ENCODE data around the gene CORO2A. TPM values are rescaled to one million over a fixed set of nuclear protein-coding genes. Genes with fewer than 3 reads are reported as not detected.

Gene CORO2A
- polyA plus RNA-seq, 1 of the 3 experiments (the other 2 are of a cell fraction) = 2.3 TPM

DNA sequence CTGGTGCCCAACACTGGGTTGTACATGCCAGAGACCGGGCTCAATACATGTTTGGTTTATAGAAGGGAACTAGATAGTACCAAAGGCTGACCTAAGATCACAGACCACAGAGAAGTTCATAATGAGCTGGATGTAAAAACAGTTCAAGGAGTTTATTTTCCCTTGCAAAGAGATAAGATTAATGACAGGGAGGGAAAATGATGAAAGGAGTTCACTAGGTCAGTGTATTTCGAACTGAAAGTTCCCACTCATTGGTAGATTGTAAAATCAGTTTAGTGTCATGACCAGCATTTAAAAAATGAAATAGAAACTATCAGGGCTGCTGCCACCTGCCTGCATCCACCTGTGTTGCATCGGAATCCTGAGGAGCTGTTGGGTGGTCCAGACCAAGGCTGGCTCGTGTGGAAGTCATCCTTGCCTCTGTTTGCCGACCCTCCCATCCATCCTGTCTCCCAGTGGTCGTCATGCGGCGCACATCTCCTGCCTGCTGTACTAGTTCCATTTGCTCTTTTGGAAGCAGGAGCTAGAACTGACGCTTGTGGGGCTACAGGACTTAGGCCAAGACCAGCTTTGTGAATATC, 41.9 kb upstream of the CORO2A start:
- Histone ChIP-seq H3K79me2 (ENCODE audit: insufficient read depth) (no peaks in the 10 kb centered on the region; the same call in 1 of the 2 replicates), H3K9me3 (no peaks in the 10 kb centered on the region), H3K4me1 (ENCODE audit: control insufficient read depth in 1 of 2, insufficient read depth in 2 of 2, low read depth in 1 of 2, low read length in 1 of 2) (0 out of 4 replicates have a peak, but pooled peaks cover 0 to 10% of the 10 kb centered on the region in 2 experiments), H3F3A (replicated peaks; ENCODE audit: insufficient read depth) (peaks cover 9% of the 10 kb centered on the region), H3K4me2 (no peak overlapping the region), H4K20me1 (ENCODE audit: insufficient read depth) (no peaks in the 10 kb centered on the region), H3K9ac (no peak overlapping the region), H2AFZ (ENCODE audit: low read depth) (no peak overlapping the region), H3K27ac (ENCODE audit: low read depth in 2 of 2, low read length in 1 of 2) (no peak overlapping the region), H3K4me3 (ENCODE audit: low read depth in 2 of 2, low read length in 1 of 2) (no peak overlapping the region), H3K27me3 (ENCODE audit: insufficient read depth) (no peaks in the 10 kb centered on the region), H3K36me3 (replicated peaks in 1 of 2; ENCODE audit: control insufficient read depth in 1 of 2, insufficient read depth in 2 of 2, low read length in 1 of 2) (peaks cover 0 to 10% of the 10 kb centered on the region in 2 experiments), H3K9me2 (no peaks in the 10 kb centered on the region)
- POLR2A ChIA-PET = no interaction called here
- CTCF ChIA-PET = interaction anchor here (0.6 to 2.8 kb wide), 7 partner anchors 18 to 115 kb away, joined by 3 to 10 read pairs (median 4); partner anchors contain the start of genes TBC1D2 and TRIM14
- DNase-seq = no peak
- WGBS (ENCODE audit: low lambda C conversion rate) = 87% methylated on average over 9 of the region's 9 CpGs
- no peak for TF ChIP-seq MAX (IDR thresholded peaks at IDR 0.05; ENCODE audit: low read depth)
- no peak for TF ChIP-seq TEAD4 (IDR thresholded peaks at IDR 0.05; ENCODE audit: borderline replicate concordance, insufficient read depth)
- TF ChIP-seq, protein P1, sequence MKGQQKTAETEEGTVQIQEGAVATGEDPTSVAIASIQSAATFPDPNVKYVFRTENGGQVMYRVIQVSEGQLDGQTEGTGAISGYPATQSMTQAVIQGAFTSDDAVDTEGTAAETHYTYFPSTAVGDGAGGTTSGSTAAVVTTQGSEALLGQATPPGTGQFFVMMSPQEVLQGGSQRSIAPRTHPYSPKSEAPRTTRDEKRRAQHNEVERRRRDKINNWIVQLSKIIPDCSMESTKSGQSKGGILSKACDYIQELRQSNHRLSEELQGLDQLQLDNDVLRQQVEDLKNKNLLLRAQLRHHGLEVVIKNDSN (IDR thresholded peaks at IDR 0.05; ENCODE audit: borderline replicate concordance, low read depth) = no peak
- no peak for TF ChIP-seq RXRA (IDR thresholded peaks at IDR 0.05; ENCODE audit: borderline replicate concordance, low read depth)
- no peak for TF ChIP-seq POLR2AphosphoS5 (IDR thresholded peaks at IDR 0.05; ENCODE audit: low read depth, low read length)
- TF ChIP-seq YY1 (IDR thresholded peaks at IDR 0.05; ENCODE audit: low read depth) = no peak
- no peak for TF ChIP-seq REST (IDR thresholded peaks at IDR 0.05; ENCODE audit: low read depth, low read length)
- TF ChIP-seq GABPA (IDR thresholded peaks at IDR 0.05; ENCODE audit: low read depth) = no peak
- no peak for TF ChIP-seq IRF3 (IDR thresholded peaks at IDR 0.05; ENCODE audit: low read depth, low read length)
- TF ChIP-seq JUND (IDR thresholded peaks at IDR 0.05) = no peak
- TF ChIP-seq EZH2phosphoT487 (IDR thresholded peaks at IDR 0.05; ENCODE audit: borderline replicate concordance, low read depth) = no peak
